ACHN (cell line): Measurements from ENCODE around the gene KSR2.

ENCODE experiments used
- DNase-seq: peaks from one replicate; pipeline ENCODE4 v3.0.0-alpha.2; 2015
- in situ Hi-C: cut with HindIII; loops from 2 replicates; pipeline ENCODE4 v1.10.0; 2017; ENCODE audit warnings: low sequenced_read_pairs, low pct_ligation_motif_present, low pct_unique_long_range_greater_than_20kb

The KSR2 gene

GRCh38 chr12:117564881-117565280, 403.9 kb downstream of the KSR2 start:
- no peak for DNase-seq
- in situ Hi-C loops = no loop called here

GRCh38 chr12:117563706-117564105, 405.1 kb downstream of the KSR2 start:
- DNase-seq = no peak
- in situ Hi-C loops = no loop called here

GRCh38 chr12:117563007-117563406, 405.8 kb downstream of the KSR2 start:
- in situ Hi-C loops = no loop called here
- DNase-seq = no peak

- DNase-seq = no peak
- in situ Hi-C loops = no loop called here
These were observed 406.8 kb downstream of the KSR2 start for GRCh38 chr12:117561990-117562389.

GRCh38 chr12:117559978-117560377, 408.8 kb downstream of the KSR2 start:
- in situ Hi-C loops = no loop called here
- no peak for DNase-seq

GRCh38 chr12:117555889-117556288, 412.9 kb downstream of the KSR2 start:
- no peak for DNase-seq
- in situ Hi-C loops = no loop called here

GRCh38 chr12:117552971-117553370, 415.8 kb downstream of the KSR2 start:
- no peak for DNase-seq
- in situ Hi-C loops = no loop called here

- in situ Hi-C loops = no loop called here
- no peak for DNase-seq
These were observed 417.1 kb downstream of the KSR2 start for GRCh38 chr12:117551665-117552064.

GRCh38 chr12:117547209-117547608, 421.6 kb downstream of the KSR2 start:
- in situ Hi-C loops = no loop called here
- DNase-seq = no peak

GRCh38 chr12:117545216-117545615, 423.6 kb downstream of the KSR2 start:
- in situ Hi-C loops = no loop called here
- no peak for DNase-seq

- in situ Hi-C loops = no loop called here
- DNase-seq = no peak
These were observed 428.8 kb downstream of the KSR2 start for GRCh38 chr12:117540011-117540410.

GRCh38 chr12:117538926-117539325, 429.9 kb downstream of the KSR2 start:
- in situ Hi-C loops = no loop called here
- DNase-seq = no peak

GRCh38 chr12:117538032-117538690, 430.6 kb downstream of the KSR2 start:
- DNase-seq = no peak
- in situ Hi-C loops = no loop called here

- DNase-seq = no peak
- in situ Hi-C loops = no loop called here
These were observed 435.1 kb downstream of the KSR2 start for GRCh38 chr12:117533687-117534086.

- DNase-seq = no peak
- in situ Hi-C loops = no loop called here
These were observed 438.0 kb downstream of the KSR2 start for GRCh38 chr12:117530796-117531195.

GRCh38 chr12:117528538-117528937, 440.3 kb downstream of the KSR2 start:
- no peak for DNase-seq
- in situ Hi-C loops = no loop called here

- in situ Hi-C loops = no loop called here
- DNase-seq = no peak
These were observed 441.3 kb downstream of the KSR2 start for GRCh38 chr12:117527479-117527855.

- in situ Hi-C loops = no loop called here
These were observed 441.9 kb downstream of the KSR2 start for GRCh38 chr12:117526757-117527478.

GRCh38 chr12:117525766-117526165, 443.0 kb downstream of the KSR2 start:
- DNase-seq = no peak
- in situ Hi-C loops = no loop called here

More at GRCh38 chr12:117526757-117527478, 441.9 kb downstream of the KSR2 start:
- DNase-seq = no peak

- in situ Hi-C loops = no loop called here
- no peak for DNase-seq
These were observed 444.0 kb downstream of the KSR2 start for GRCh38 chr12:117524806-117525205.
